NT2/D1 (cell line): ENCODE measurements around the gene RHOBTB3.

Source experiments
- DNase-seq: peaks from one replicate; pipeline ENCODE4 v3.0.0-alpha.2; 2011; ENCODE audit warnings: low read depth, low spot score
- H3K27me3 ChIP-seq: 2 replicates; pipeline ENCODE4 v1.6.0; 2011; ENCODE audit warnings: mild to moderate bottlenecking; ENCODE audit not compliant: insufficient read length, insufficient read depth
- H3K36me3 ChIP-seq: 2 replicates; pipeline ENCODE4 v1.6.1; 2011; ENCODE audit warnings: mild to moderate bottlenecking, low read length, mixed read lengths; ENCODE audit not compliant: insufficient read depth, insufficient read length
- H3K4me1 ChIP-seq: 2 replicates; pipeline ENCODE4 v1.5.1; 2011; ENCODE audit not compliant: insufficient read depth, insufficient read length
- H3K4me3 ChIP-seq: 2 replicates; pipeline ENCODE4 v1.5.1; 2011; ENCODE audit warnings: low read depth; ENCODE audit not compliant: insufficient read length
- H3K9ac ChIP-seq: 2 replicates; pipeline ENCODE4 v1.6.0; 2011; ENCODE audit warnings: low read depth; ENCODE audit not compliant: insufficient read length
- H3K9me3 ChIP-seq: 2 replicates; pipeline ENCODE4 v1.5.1; 2011; ENCODE audit warnings: mild to moderate bottlenecking, low read length; ENCODE audit not compliant: insufficient read depth
- SUZ12 ChIP-seq: IDR thresholded peaks from 2 replicates; pipeline ENCODE4 v1.6.1; 2011; ENCODE audit not compliant: insufficient read length, insufficient read depth; ENCODE audit errors: extremely low read depth
- YY1 ChIP-seq: IDR thresholded peaks from 2 replicates; pipeline ENCODE4 v1.6.1; 2011; ENCODE audit not compliant: insufficient read length, insufficient read depth
- ZNF274 ChIP-seq: IDR thresholded peaks from 2 replicates; pipeline ENCODE4 v1.6.1; 2011; ENCODE audit warnings: mild to moderate bottlenecking, low read depth, low read length

Gene RHOBTB3

DNA sequence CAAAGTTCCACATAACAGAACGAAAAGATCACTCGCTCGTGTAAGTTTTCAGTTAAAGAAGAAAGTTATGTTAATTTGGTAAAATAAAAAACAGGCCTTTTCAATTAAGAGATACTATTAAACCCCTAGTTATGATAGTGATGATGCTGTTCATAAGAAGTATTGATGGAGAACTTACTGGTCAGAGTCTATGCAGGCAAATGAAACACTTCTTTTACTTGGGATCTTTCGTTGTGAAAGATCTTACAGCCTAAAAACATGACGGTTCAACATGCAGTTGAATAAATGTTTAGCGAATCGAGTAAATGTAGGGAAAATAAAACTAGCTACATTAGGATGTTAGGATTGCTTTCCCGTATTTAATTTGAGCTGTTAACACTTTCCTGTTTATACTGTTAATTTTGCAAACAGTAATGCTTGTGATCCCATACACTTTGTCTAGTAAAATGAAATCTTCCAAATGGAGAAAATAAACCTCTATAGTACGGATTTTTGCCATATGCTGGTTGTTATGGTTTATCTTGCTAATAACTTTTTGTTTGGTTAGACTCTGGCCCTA lies 2.0 kb downstream of the RHOBTB3 start:
- H3K9ac ChIP-seq, result no peak overlapping the region
- peaks cover 2% of the 10 kb centered on the region for H3K36me3 ChIP-seq
- no peak for DNase-seq
- peaks cover 24% of the 10 kb centered on the region for H3K27me3 ChIP-seq
- H3K4me3 ChIP-seq, result no peak overlapping the region
- no peaks in the 10 kb centered on the region for H3K9me3 ChIP-seq
- no peaks in the 10 kb centered on the region for H3K4me1 ChIP-seq
- TF ChIP-seq ZNF274 (no peak), SUZ12 (no peak)

DNA sequence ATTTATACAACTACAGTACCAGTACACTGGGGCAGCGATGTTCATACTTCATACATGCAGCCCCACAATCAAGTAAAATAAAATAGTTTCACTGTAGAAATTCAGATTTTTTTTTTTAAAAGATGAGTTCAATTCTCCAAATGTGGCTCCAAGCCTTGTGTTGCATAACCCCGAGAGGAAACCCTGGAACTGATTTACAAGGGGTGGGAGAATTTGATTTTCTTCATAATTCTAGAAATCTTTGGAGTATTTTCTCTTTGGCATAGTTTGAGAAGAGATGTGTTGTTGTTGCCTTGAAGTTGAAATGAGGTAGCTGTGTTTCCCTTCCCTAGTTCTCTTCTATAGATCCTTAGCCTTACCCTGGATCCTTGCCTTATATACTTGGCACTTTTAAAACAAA lies 3.1 kb downstream of the RHOBTB3 start:
- DNase-seq, result no peak
- no peaks in the 10 kb centered on the region for H3K9me3 ChIP-seq
- H3K4me3 ChIP-seq, result no peak overlapping the region
- TF ChIP-seq SUZ12, result no peak
- no peak for TF ChIP-seq ZNF274
- TF ChIP-seq YY1, result no peak
- H3K9ac ChIP-seq, result no peak overlapping the region
- peaks cover 22% of the 10 kb centered on the region for H3K27me3 ChIP-seq
- H3K4me1 ChIP-seq, result no peaks in the 10 kb centered on the region
- H3K36me3 ChIP-seq, result peaks cover 9% of the 10 kb centered on the region

DNA sequence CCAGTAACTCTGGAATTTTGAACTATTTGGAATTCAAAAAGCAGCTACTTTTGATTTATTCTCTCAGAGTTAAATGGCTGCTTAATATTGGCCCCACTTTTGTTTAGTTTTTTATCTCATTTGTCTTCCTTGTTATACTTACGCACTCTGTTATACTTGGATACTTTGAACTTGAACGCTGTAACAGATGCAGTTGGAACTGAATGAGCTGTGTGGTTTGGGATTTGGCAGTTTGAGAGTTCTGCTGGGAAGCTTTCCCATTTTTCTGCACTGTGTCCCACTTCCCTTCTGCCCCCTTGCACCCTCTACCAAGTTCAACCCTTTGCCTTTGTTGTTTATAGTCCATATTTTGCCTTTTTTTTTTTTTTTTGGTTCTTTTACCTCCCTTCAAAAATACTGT lies 3.8 kb downstream of the RHOBTB3 start:
- peaks cover 11% of the 10 kb centered on the region for H3K36me3 ChIP-seq
- H3K27me3 ChIP-seq, result peaks cover 18% of the 10 kb centered on the region
- no peak overlapping the region for H3K9ac ChIP-seq
- TF ChIP-seq ZNF274, result no peak
- no peak for TF ChIP-seq SUZ12
- TF ChIP-seq YY1, result no peak
- H3K9me3 ChIP-seq, result no peaks in the 10 kb centered on the region
- H3K4me3 ChIP-seq, result no peak overlapping the region
- no peaks in the 10 kb centered on the region for H3K4me1 ChIP-seq
- no peak for DNase-seq

DNA sequence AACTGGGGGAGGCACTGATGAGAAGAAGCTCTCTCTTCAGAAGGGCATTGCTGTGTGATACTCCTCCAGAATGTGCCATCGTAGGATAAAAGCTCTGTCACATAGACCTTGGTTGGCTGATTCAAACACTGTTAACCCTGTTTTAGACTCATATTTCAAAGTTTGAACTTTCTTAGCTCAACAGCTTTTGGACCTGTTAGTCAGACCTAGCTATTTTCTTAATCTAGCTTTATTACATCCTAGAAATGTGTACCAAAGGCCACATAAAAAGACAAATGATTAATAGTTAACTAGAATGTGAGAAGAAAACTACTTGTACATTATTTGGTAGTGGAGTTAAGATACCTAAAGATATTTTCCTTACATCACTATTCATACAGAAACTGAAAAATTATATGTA lies 4.3 kb downstream of the RHOBTB3 start:
- Histone ChIP-seq H3K4me1 (no peaks in the 10 kb centered on the region), H3K36me3 (peaks cover 11% of the 10 kb centered on the region), H3K9me3 (no peaks in the 10 kb centered on the region), H3K4me3 (no peak overlapping the region), H3K27me3 (peaks cover 15% of the 10 kb centered on the region), H3K9ac (no peak overlapping the region)
- no peak for DNase-seq
- TF ChIP-seq YY1, result no peak
- no peak for TF ChIP-seq SUZ12
- TF ChIP-seq ZNF274, result no peak

DNA sequence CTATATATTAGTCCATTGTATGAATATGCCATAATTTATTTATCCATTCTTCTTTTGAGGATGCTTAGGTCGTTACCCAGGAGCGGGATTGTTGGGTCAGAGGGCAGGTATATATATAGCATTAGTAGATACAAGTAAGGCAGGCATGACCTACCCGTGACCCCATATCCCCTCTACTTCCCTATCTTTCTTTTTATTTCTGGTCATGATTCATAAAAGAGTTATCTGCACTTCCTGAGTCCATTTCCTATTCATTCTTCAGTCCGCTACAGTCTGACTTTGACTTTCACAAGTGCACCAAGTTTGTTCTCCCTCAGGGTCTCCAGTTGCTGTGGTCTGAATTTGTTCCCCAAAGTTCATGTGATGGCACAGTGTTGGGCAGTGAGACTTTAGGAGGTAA lies 6.9 kb downstream of the RHOBTB3 start:
- no peak for TF ChIP-seq YY1
- no peak for TF ChIP-seq ZNF274
- no peak for TF ChIP-seq SUZ12
- Histone ChIP-seq H3K27me3 (peaks cover 5% of the 10 kb centered on the region), H3K9ac (no peak overlapping the region), H3K4me3 (no peak overlapping the region), H3K9me3 (no peaks in the 10 kb centered on the region), H3K4me1 (no peaks in the 10 kb centered on the region), H3K36me3 (peaks cover 11% of the 10 kb centered on the region)
- no peak for DNase-seq

DNA sequence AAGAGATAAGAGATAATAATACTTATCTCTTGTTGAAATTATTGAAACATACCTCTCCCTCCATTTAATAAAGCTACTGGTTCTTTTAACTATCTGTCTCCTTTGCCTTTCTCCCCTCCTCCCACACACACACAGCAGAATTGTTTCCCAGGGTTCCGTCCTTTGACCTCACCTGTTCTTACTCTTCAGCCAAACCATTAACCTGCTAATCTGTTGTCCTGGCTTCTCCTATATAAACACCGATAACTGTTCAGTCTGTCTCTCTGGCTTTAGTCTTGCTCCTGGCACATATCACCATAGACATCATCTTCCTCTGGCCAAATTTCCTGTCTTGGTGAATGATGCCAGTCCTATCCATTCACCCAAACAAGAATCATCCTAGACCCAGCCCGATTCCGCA lies 7.7 kb downstream of the RHOBTB3 start:
- no peak for DNase-seq
- Histone ChIP-seq H3K27me3 (no peaks in the 10 kb centered on the region), H3K9me3 (no peaks in the 10 kb centered on the region), H3K36me3 (peaks cover 11% of the 10 kb centered on the region), H3K9ac (no peak overlapping the region), H3K4me1 (no peaks in the 10 kb centered on the region), H3K4me3 (no peak overlapping the region)
- TF ChIP-seq ZNF274 (no peak), YY1 (no peak), SUZ12 (no peak)

DNA sequence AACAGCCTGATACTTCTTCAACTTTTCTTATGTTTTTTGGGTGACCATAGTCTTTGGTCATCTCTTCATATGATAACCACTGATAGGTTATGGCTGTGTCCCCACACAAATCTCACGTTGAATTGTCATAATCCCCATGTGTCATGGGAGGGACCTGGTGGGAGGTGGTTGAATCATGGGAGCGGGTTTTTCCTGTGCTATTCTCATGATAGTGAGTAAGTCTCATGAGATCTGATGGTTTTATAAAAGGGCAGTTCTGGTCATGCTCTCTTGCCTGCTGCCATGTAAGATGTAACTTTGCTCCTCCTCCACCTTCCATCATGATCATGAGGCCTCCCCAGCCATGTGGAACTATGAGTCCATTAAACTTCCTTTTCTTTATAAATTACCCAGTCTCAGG lies 8.7 kb downstream of the RHOBTB3 start:
- no peaks in the 10 kb centered on the region for H3K27me3 ChIP-seq
- DNase-seq, result no peak
- no peak overlapping the region for H3K4me3 ChIP-seq
- H3K36me3 ChIP-seq, result peaks cover 11% of the 10 kb centered on the region
- TF ChIP-seq SUZ12 (no peak), ZNF274 (no peak), YY1 (no peak)
- H3K4me1 ChIP-seq, result no peaks in the 10 kb centered on the region
- no peak overlapping the region for H3K9ac ChIP-seq
- H3K9me3 ChIP-seq, result no peaks in the 10 kb centered on the region
